Loucy (cell line): ENCODE data around the gene GLRA3.

Experiments
- H2AFZ ChIP-seq: fragments of 200-600 bp; sonication (generic); 2 replicates; pipeline ENCODE4 v1.6.0; 2016; ENCODE audit warnings: antibody characterized with exemption, mild to moderate bottlenecking, low read length, moderate library complexity
- H3F3A ChIP-seq: fragments of 200-600 bp; 2 replicates; pipeline ENCODE4 v1.6.0; 2016; ENCODE audit warnings: antibody characterized with exemption, low read depth, mild to moderate bottlenecking
- H3K27me3 ChIP-seq: fragments of 200-600 bp; sonication (generic); 2 replicates; pipeline ENCODE4 v1.6.1; 2014; ENCODE audit warnings: low read length, mild to moderate bottlenecking; ENCODE audit not compliant: insufficient read depth, poor library complexity, severe bottlenecking
- H3K36me3 ChIP-seq: fragments of 200-600 bp; sonication (generic); 2 replicates; pipeline ENCODE4 v1.6.1; 2016; ENCODE audit warnings: low read length; ENCODE audit not compliant: insufficient read depth
- H3K4me1 ChIP-seq: fragments of 200-600 bp; sonication (generic); 2 replicates; pipeline ENCODE4 v1.5.1; 2014; ENCODE audit warnings: low read length, mild to moderate bottlenecking; ENCODE audit not compliant: insufficient read depth, poor library complexity, severe bottlenecking
- H3K4me2 ChIP-seq: fragments of 200-600 bp; sonication (generic); 2 replicates; pipeline ENCODE4 v1.6.0; 2014; ENCODE audit warnings: antibody characterized with exemption, low read length, low read depth, mild to moderate bottlenecking; ENCODE audit not compliant: poor library complexity, severe bottlenecking
- H3K4me3 ChIP-seq: fragments of 200-600 bp; sonication (generic); 2 replicates; pipeline ENCODE4 v1.5.1; 2014; ENCODE audit warnings: low read length, mild to moderate bottlenecking, mixed read lengths; ENCODE audit not compliant: poor library complexity, severe bottlenecking
- H3K79me2 ChIP-seq: fragments of 200-600 bp; sonication (generic); 2 replicates; pipeline ENCODE4 v1.6.1; 2014; ENCODE audit warnings: low read length; ENCODE audit not compliant: insufficient read depth
- H3K9ac ChIP-seq: fragments of 200-600 bp; sonication (generic); 2 replicates; pipeline ENCODE4 v1.6.0; 2014; ENCODE audit warnings: mild to moderate bottlenecking, low read depth, low read length, moderate library complexity; ENCODE audit not compliant: poor library complexity, severe bottlenecking
- H3K9me2 ChIP-seq: fragments of 200-600 bp; sonication (generic); replicated peaks from 2 replicates; pipeline ENCODE4 v1.6.1; 2016; ENCODE audit warnings: low read depth, low read length, mixed read lengths
- H3K9me3 ChIP-seq: fragments of 200-600 bp; sonication (generic); 2 replicates; pipeline ENCODE4 v1.6.1; 2014; ENCODE audit warnings: mild to moderate bottlenecking, antibody characterized with exemption, low read length, low read depth; ENCODE audit not compliant: insufficient read depth
- H4K20me1 ChIP-seq: fragments of 200-600 bp; sonication (generic); 2 replicates; pipeline ENCODE4 v1.6.0; 2014; ENCODE audit warnings: antibody characterized with exemption, low read length, mild to moderate bottlenecking; ENCODE audit not compliant: insufficient read depth, poor library complexity, severe bottlenecking
- EZH2phosphoT487 ChIP-seq: fragments of 200-600 bp; IDR thresholded peaks from 2 replicates; pipeline ENCODE4 v1.6.1; 2018; ENCODE audit warnings: antibody characterized with exemption, mild to moderate bottlenecking, moderate library complexity, borderline replicate concordance
- TF ChIP-seq, protein P1 (sequence below): fragments of 200-600 bp; sonication (generic); conservative IDR thresholded peaks from 2 replicates; pipeline ENCODE4 v1.5.1; 2014; ENCODE audit warnings: mild to moderate bottlenecking, antibody characterized with exemption, low read length

The GLRA3 gene

DNA sequence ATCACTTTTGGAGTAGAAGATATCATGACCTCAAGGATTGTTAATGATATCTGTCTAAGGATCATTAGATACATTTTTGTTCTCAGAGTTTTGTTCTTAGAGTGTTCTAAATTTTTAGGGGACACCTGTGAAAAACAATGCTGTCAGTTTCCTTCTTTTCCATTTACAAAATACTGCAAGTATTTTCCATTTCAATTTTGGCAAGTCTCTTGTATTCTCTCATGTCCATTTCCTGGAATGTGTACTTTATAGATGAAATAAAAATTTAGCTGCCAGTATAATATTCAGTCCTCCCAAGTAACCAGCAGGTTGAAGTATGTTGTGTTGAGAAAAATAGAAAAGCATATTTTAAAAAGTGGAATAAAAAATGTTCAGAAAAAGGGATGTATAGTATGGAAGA is 188.9 kb downstream of the GLRA3 start:
- H3K9ac ChIP-seq, result no peak overlapping the region
- no peaks in the 10 kb centered on the region for H3K4me1 ChIP-seq
- no peak overlapping the region for H3K4me3 ChIP-seq
- H3F3A ChIP-seq, result no peaks in the 10 kb centered on the region
- TF ChIP-seq, protein P1, sequence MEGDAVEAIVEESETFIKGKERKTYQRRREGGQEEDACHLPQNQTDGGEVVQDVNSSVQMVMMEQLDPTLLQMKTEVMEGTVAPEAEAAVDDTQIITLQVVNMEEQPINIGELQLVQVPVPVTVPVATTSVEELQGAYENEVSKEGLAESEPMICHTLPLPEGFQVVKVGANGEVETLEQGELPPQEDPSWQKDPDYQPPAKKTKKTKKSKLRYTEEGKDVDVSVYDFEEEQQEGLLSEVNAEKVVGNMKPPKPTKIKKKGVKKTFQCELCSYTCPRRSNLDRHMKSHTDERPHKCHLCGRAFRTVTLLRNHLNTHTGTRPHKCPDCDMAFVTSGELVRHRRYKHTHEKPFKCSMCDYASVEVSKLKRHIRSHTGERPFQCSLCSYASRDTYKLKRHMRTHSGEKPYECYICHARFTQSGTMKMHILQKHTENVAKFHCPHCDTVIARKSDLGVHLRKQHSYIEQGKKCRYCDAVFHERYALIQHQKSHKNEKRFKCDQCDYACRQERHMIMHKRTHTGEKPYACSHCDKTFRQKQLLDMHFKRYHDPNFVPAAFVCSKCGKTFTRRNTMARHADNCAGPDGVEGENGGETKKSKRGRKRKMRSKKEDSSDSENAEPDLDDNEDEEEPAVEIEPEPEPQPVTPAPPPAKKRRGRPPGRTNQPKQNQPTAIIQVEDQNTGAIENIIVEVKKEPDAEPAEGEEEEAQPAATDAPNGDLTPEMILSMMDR, result no peak
- TF ChIP-seq EZH2phosphoT487, result no peak
- no peak overlapping the region for H2AFZ ChIP-seq
- H3K27me3 ChIP-seq, result no peaks in the 10 kb centered on the region
- no peaks in the 10 kb centered on the region for H3K36me3 ChIP-seq
- no peaks in the 10 kb centered on the region for H3K79me2 ChIP-seq
- H3K9me2 ChIP-seq, result no peaks in the 10 kb centered on the region
- H3K9me3 ChIP-seq, result no peaks in the 10 kb centered on the region
- H4K20me1 ChIP-seq, result no peaks in the 10 kb centered on the region
- no peak overlapping the region for H3K4me2 ChIP-seq

DNA sequence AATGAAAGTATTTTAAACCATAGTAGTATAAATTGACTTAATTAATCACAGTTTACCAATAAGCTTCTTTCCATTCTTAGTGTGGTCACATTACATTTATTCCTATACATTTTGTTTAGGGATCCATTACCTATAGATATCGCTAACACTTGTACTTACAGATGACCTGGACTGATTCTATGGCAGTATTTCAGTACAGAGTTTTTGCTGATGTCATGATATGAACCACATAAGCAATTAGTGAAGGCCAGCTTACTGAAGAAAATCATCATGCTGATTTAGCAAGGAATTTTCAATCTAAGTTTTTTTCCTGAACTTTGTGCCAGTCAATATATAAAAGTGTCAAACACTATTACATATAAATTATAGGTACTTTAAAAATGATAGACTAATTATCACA is 193.3 kb downstream of the GLRA3 start:
- Histone ChIP-seq H3K79me2 (no peaks in the 10 kb centered on the region), H2AFZ (no peak overlapping the region), H3K9ac (no peak overlapping the region), H3K4me2 (no peak overlapping the region), H3K36me3 (no peaks in the 10 kb centered on the region), H3K4me1 (peaks cover 16% of the 10 kb centered on the region), H3K27me3 (no peaks in the 10 kb centered on the region), H3F3A (no peaks in the 10 kb centered on the region), H3K4me3 (no peak overlapping the region), H3K9me3 (no peaks in the 10 kb centered on the region), H3K9me2 (no peaks in the 10 kb centered on the region), H4K20me1 (no peaks in the 10 kb centered on the region)
- TF ChIP-seq, protein P1, result no peak
- no peak for TF ChIP-seq EZH2phosphoT487

DNA sequence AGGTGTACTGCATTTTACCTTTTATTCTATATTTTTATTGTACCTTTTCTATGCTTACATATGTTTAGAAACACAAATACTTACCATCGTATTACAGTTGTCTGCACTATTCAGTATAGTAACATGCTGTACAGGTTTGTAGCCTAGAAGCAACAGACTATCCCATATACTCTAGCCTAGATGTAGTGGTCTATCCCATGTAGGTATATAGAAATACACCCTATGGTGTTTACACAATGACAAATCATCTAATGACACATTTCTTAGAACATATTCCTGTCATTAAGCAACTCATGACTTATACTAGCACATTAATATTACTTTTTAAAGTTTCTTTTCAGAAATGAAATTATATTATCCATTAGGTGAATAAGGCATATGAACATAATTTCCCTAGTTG is 195.6 kb downstream of the GLRA3 start:
- Histone ChIP-seq H2AFZ (peak overlapping the region; percentile 93), H3K27me3 (no peaks in the 10 kb centered on the region), H4K20me1 (no peaks in the 10 kb centered on the region), H3K4me2 (peak overlapping the region; percentile 59), H3K36me3 (no peaks in the 10 kb centered on the region), H3K9me3 (no peaks in the 10 kb centered on the region), H3K9ac (no peak overlapping the region), H3K4me3 (no peak overlapping the region), H3F3A (no peaks in the 10 kb centered on the region), H3K9me2 (no peaks in the 10 kb centered on the region), H3K4me1 (peaks cover 16% of the 10 kb centered on the region), H3K79me2 (no peaks in the 10 kb centered on the region)
- no peak for TF ChIP-seq EZH2phosphoT487
- TF ChIP-seq, protein P1, result no peak
